ENCODE measurements around the gene PRIMA1.

PRIMA1 gene

DNA sequence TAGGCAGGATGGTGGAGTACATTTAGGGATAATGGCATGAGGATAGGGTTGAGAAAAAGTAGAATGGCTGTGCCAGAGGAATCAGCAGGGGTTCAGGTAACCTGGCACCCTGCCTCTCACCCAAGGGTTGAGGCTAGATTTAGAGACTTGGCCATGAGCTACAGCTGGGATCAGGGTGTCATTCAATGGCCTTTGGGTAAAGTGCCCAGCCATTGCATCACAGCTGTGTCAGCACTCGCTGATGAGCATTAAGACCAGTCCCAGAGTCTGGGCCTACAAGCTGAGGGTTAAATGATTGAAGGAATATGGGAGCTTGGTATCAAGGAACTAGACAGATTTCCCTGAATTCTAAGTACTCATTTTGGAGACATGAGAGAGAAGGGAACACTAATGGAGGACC lies 113.9 kb downstream of the PRIMA1 start:
- DNase-seq (ENCODE audit: low read depth): no peak

DNA sequence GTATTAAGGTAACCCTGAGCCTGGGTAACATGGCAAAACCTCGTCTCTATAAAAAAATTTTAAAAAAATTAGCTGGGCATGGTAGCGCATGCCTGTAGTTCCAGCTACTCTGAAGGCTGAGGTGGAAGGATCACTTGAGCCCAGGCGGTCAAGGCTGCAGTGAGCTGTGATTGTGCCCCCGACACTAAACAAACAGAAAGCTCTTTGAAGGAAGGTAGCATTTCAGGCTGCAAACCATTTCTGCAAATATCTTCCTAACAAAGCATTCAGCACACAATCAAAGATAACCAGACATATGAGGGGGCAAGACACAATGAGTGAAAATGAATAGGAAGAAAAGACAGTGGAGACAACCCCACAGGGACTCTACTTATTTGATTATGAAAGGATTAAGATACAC lies 118.7 kb downstream of the PRIMA1 start:
- DNase-seq (ENCODE audit: low read depth): no peak
